22Rv1 (cell line): ENCODE data around the gene PPIP5K2.

Experiments used
- H3K27ac ChIP-seq: fragments of 450-650 bp; 2 replicates; pipeline ENCODE4 v1.5.1; 2017
- ZFX ChIP-seq: fragments of 450-650 bp; IDR thresholded peaks from 2 replicates; pipeline ENCODE4 v1.6.1; 2017; ENCODE audit warnings: antibody characterized with exemption, borderline replicate concordance
- TF ChIP-seq, protein P1 (sequence below): fragments of 450-650 bp; IDR thresholded peaks from 2 replicates; pipeline ENCODE4 v1.5.1; 2017; ENCODE audit warnings: mild to moderate bottlenecking

PPIP5K2 gene

DNA sequence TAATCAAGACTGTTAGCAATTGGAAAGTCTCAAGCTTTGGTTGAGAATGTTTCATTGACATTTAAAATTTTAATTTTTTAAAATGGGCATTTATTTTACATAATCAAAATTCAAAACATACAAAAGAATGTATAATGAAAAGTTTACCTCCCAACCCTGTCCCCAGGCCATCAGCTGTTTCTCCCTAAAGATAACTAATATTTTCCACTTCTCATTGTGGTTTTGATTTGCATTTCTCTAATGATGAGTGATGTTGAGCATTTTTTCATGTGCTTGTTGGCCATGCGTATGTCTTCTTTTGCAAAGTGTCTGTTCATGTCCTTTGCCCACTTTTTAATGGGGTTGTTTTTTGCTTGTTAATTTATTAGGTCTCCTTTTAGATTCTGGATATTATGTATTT lies 127.0 kb downstream of the PPIP5K2 start:
- no peak for TF ChIP-seq ZFX
- TF ChIP-seq, protein P1, sequence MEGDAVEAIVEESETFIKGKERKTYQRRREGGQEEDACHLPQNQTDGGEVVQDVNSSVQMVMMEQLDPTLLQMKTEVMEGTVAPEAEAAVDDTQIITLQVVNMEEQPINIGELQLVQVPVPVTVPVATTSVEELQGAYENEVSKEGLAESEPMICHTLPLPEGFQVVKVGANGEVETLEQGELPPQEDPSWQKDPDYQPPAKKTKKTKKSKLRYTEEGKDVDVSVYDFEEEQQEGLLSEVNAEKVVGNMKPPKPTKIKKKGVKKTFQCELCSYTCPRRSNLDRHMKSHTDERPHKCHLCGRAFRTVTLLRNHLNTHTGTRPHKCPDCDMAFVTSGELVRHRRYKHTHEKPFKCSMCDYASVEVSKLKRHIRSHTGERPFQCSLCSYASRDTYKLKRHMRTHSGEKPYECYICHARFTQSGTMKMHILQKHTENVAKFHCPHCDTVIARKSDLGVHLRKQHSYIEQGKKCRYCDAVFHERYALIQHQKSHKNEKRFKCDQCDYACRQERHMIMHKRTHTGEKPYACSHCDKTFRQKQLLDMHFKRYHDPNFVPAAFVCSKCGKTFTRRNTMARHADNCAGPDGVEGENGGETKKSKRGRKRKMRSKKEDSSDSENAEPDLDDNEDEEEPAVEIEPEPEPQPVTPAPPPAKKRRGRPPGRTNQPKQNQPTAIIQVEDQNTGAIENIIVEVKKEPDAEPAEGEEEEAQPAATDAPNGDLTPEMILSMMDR, result no peak
- no peak overlapping the region for H3K27ac ChIP-seq

DNA sequence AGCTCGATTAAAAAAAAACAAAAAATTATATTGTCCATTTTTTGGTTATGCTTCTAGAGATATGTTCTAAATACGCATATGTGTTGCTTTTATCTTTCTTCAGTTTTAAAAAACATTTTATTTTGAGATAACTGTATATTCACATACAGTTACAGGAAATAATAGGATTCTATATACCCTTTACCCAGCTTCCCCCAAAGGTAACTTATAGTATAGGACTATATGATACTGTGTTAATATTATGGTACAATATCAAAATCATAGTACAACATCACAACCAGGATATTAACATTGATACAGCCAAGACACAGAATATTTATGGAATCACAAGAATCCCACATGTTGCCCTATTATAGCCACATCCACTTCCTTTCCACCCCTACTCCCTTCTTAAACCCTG lies 129.0 kb downstream of the PPIP5K2 start:
- no peak overlapping the region for H3K27ac ChIP-seq
- TF ChIP-seq, protein P1, result no peak
- TF ChIP-seq ZFX, result no peak

DNA sequence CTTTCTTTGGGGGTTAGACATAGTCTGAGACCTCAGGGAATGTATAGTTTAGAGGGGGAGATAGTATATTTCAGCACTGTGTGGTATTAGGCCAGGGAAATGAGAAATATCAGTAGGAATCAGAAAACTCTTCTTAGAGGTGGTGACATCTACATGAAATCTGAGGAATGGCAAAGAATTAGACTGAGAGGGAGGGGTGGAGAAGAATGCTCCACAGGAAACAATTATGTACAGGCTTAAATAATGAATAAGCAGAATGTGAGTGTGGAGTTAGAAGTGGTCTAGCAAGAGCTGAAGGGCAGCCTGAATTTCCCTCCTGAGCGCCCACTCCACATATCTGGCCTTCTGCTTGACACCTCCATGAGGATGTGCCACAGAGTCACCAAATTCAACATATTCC lies 134.8 kb downstream of the PPIP5K2 start:
- no peak overlapping the region for H3K27ac ChIP-seq
- no peak for TF ChIP-seq ZFX
- TF ChIP-seq, protein P1, result no peak

DNA sequence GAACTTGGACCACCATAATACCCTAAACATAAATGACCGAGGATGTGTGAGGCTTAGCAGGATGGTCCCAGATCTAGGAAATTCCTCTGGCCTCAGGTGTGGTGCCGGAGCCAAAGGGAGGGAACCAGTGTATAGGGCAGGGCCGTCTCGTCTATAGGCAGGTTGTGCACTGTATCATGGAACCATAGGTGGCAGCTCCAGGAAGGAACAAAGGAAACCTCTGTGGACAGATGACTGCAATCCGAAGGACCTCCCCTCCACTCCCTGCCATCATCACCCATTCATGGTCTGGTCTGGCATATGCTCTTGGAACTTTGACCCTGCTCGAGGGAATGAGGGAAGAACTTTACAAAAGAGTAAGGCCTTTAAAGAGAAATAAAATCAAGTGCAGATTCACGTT lies 135.6 kb downstream of the PPIP5K2 start:
- TF ChIP-seq, protein P1, result no peak
- no peak for TF ChIP-seq ZFX
- no peak overlapping the region for H3K27ac ChIP-seq

DNA sequence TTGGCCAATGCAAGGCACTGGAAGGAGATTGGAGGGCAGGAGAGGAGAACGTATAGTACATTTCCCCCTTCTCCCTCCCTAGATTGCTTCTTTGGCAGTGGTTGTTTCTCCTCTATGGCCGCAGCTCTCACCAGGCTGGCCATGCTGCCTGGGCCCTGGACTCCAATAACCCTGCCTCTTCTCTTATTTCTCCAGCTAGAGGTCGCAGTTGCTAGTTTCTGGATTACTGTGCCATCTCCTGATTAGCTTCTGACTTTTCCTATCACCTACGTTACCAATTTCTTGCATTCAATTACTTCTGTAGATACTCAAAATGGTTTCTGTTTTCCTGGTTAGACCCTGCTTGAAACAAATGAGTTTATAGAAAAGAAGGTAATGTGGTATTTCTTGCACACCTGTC lies 136.1 kb downstream of the PPIP5K2 start:
- TF ChIP-seq ZFX, result no peak
- TF ChIP-seq, protein P1, result peak; percentile 41
- no peak overlapping the region for H3K27ac ChIP-seq

DNA sequence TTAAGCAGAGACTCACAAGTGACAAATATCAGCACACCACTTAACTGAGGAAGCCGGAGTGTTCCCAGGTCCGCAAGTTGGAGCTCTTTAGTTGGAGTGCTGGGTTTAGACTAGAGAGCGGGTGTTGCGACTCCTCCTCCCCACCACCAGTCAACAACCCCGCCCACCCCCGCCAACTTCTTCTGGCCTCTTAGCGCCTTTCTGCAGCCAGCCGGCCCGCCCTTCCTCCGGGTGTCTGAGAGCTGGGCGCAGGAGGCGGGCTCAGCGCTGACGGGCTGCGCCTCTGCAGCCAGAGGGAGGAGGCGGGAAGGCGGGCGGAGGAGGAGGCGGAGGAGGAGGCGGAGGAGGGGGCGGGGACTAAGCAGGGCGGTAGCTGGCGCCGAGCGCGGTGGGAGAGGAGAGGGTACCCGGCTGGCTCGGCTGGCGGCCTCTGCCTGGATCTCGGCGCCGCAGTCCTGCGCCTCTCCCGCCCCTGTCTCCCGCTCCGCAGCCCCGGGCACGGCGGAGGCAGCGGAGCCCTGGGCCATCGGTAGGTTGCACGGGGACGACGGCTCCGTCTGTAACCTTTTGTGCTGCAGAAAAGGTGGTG lies 138.4 kb downstream of the PPIP5K2 start, which contains the start of gene MACIR:
MACIR (plus strand) TSS at position 396 of the 589 bp plus-strand sequence. CDS start 17,157 bp downstream, outside the sequence.
- peak within 1 kb of the TSS; percentile 86 for H3K27ac ChIP-seq
- TF ChIP-seq ZFX, result no peak
- TF ChIP-seq, protein P1, result peak; percentile 13; the same call in 1 of the 2 replicates

DNA sequence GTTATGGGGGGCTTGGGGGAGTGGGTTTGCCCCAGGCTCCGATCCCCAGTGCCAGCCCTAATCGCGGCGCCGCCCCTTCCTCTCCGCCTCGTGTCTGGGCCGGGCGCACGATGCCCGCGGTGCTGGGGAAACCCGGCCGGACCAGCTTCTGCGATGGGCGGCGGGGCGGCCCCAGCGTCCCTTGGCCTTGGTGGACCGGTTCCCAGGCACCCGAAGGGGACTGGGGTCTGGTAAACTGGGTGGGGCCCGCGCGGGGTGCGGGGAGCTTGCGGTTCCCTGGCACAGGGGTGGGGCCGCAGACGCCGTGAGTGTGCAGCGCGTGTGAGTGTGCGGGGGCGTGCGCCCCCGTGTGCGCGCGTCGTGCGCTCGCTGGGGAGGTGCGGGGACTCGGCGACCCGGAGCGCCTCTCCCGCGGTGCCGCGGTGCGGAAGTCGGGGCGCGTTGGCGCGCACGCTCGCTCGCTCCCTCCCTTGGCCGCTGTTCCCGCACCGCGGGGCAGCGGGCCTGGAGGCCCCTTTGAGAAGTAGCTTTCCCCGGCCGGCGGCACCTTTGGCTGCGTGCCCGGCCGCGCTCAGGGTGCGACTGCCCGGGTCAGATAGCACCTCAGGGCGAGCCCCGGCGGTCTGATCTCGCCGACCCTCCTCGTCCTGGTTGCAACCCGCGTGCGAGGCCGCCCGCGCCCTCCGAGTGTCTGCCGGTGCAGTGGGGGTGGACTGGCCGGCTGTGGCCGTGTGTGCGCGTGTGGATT lies 139.0 kb downstream of the PPIP5K2 start:
- no peak for TF ChIP-seq ZFX
- TF ChIP-seq, protein P1, result no peak
- H3K27ac ChIP-seq, result peak overlapping the region; percentile 86
